Stimulated activated CD8-positive, alpha-beta memory T cell treated with anti-CD3 and anti-CD28 coated beads, Interleukin-2, amount 100 ng/mL, for 48 hours (primary cell): ENCODE results near the gene EID3.

Source experiments
- DNase-seq, 2 donors: peaks; one replicate each; pipeline ENCODE4 v3.0.0-alpha.2; 2020; ENCODE audit warnings: low read depth in 2 of 2

EID3 gene

DNA sequence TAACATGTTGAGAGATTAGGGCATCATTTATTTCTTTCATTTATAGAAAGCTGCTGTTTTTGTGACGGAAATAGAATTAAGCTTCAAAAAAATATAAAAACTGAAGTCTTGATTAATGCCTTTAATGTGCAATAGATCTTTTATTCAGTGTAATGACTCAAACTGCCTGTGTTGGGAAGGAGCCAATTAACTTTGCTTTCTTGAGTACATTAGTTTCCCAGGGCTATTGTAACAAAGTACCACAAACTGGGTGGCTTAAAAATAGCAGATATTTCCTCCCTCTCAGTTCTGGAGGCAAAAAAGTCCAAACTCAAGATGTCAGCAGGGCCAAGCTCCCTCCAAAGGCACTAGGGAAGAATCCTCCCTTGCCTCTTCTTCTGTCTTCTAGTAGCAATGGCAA lies 36.6 kb downstream of the EID3 start:
- no peak for DNase-seq

DNA sequence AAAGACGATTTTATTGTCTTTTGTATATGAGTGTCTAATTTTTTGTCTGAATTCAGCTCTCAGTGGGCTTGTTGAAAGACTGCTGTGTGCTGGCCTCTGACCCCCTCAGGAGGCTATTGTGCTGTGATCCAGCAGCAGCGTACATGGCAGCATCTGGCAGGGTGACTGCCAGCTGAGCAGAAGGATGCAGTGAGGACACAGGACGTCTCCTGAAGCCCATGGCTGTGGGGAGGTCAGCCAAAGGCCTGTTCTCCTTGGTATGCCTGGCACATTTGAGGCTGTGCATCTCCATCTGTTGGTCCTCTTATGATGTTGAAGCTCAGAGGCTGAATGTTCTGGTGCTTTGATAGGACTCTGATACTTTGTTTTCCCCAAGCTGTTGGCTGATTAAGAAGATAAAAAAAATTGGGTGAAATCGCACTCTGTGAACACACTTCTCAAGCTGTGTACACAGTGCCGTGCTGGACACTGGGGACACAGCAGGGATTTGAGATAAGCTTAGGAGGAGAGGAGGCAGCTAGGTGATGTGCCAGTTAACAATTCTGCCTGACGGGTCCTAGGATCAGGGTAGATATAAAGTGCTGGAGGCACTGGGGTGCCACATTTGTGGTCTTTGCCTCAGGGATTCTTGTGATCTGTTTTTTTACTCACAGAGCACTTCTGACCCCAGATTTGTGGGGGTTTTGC lies 37.5 kb downstream of the EID3 start:
- DNase-seq: no peak

DNA sequence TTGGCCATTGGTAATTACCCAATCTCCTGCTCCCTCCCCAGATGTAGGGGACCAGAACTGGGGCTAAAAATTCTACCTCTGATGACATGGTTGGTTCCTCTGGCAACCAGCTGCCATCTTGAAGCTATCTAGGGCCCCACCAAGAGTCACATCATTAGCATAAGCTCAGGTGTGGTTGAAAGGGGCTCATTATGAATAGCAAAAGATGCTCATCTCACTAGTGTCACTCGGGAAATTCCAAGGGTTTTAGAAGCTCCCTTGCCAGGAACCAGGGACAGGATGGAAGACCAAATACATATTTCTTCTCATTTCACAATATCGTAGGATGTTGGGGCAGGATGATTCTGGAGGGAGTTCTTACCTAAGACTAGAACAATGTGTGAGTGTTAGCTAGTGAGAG lies 38.6 kb downstream of the EID3 start:
- no peak for DNase-seq

DNA sequence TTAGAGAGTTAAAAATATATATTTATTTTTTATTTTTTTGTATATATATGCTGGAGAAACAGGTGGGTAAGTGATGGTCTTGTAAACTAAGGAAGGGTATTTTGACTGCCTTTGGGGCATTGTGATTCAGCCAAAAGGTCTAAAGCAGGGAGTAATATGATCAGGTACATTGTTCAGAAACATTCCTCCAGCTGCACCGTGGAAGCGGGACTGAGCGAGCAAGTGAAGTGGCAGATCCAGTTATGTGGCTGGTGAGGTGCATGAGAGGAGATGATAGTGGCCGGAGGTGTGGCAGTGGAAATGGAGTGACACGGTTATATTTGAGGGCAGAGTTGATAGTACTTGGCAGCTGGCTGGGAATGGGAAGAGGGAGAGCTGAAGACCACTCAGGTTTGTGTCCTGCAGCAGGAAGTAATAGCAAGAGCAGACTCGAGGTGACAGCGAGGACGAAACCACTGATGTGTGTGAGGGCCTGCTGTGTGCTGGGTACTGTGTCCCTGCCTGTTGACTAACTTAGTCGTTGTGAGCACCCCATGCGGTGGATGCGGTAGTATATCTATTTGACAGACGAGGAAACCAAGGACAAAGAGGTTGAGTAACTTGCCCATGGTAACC lies 39.2 kb downstream of the EID3 start:
- no peak for DNase-seq

DNA sequence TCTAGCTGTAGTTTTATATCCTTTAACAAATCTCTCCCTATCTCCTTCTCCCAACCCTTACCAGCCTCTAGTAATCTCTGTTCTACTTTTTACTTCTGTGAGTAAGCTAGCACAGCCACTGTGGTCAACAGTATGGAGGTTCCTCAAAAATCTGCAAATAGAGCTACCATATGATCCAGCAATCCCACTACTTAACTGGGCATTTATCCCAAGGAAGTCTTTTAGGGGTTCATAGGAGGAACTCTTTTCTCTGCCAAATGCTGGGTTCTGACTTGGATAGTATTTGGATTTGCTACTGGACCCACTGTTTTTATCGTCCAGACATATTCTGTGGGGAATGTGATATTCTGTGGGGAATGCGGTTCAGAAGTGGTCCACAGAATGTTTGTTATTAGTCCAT lies 41.1 kb downstream of the EID3 start:
- no peak for DNase-seq

DNA sequence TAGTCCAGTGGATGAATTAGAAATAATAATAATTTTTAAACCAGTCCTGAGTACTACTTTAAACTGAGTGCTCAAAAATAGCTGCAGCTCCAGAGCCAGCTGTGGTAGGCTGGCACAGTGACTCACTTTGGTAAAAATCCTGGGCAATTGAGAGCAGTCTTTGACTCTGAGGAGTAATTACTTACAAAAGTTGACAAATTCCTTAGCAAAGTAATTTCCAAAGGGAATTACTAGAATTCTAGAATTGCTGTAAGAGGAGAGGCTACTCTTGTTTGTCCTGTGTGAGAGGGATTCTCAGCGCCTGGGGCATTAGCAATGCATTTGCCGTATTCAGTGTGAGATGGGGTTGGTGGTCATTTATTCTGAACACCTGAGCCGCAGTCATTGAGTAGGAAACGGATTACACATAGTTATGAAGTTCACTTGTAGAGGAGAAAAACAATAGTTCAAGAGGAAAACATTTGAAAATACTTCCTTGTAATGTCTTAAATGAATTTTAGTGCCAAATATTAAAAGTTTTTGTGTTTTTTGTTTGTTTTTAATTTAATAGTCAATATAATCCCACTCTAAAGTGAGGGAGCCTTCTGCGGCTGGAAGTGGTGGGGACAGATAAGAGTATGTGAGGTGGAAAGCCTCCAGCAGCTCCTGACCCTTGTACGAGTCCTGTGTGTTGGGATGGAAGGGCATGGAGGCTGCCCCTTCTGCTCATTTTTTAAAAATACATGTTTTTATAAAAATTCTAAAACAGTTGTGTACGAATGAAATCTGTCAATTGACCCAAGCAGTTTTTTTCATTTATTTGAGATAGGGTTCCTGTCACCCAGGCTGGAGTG lies 41.9 kb downstream of the EID3 start:
- no peak for DNase-seq

DNA sequence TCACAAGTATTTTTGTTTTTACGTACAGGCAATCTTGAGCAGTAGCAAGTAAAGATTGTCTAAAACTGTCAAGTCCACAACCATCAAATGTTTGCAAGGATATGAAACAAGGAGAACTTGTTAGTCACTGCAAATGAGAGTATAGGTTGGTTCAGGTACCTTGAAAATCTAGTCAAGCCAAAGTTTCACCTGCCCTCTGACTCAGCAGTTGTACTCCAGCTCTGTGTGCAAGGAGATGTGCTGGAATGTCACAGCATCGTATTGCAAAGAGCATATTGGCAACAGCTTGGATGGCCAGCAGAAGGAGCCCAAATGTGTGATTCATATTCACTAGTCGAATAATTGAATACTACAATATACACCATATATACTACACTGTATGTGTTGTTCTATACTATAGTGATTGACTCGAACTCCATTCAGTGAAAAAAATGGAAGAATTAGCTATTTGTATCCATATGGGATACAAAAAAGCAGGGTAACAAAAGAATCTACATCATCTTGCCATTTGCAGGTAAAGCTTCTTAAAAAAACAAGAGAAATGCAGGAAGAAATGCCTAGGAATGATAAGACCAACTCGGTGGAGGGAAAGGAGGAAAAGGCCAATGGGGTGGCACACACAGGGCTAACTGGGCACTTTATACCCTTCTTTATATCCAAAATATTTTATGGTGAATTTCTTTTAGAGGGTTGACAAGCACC lies 44.0 kb downstream of the EID3 start:
- no peak for DNase-seq

DNA sequence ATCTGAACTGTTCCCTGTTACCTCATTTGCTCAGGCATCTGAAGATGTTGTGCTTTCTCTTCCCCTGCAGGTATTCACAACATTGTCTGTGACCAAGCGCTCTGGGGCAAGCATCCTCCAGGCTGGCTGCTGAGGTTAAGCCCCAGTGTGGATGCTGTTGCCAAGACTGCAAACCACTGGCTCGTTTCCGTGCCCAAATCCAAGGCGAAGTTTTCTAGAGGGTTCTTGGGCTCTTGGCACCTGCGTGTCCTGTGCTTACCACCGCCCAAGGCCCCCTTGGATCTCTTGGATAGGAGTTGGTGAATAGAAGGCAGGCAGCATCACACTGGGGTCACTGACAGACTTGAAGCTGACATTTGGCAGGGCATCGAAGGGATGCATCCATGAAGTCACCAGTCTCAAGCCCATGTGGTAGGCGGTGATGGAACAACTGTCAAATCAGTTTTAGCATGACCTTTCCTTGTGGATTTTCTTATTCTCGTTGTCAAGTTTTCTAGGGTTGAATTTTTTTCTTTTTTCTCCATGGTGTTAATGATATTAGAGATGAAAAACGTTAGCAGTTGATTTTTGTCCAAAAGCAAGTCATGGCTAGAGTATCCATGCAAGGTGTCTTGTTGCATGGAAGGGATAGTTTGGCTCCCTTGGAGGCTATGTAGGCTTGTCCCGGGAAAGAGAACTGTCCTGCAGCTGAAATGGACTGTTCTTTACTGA lies 44.9 kb downstream of the EID3 start:
- DNase-seq: no peak

DNA sequence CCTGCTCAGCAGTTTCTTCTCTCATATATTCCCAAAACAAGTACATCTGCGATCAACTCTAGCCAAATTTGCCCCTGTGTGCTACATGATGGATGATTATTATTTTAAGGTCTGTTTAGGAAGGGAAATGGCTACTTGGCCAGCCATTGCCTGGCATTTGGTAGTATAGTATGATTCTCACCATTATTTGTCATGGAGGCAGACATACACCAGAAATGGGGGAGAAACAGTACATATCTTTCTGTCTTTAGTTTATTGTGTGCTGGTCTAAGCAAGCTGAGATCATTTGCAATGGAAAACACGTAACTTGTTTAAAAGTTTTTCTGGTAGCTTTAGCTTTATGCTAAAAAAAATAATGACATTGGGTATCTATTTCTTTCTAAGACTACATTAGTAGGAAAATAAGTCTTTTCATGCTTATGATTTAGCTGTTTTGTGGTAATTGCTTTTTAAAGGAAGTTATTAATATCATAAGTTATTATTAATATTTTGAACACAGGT lies 45.5 kb downstream of the EID3 start:
- no peak for DNase-seq

DNA sequence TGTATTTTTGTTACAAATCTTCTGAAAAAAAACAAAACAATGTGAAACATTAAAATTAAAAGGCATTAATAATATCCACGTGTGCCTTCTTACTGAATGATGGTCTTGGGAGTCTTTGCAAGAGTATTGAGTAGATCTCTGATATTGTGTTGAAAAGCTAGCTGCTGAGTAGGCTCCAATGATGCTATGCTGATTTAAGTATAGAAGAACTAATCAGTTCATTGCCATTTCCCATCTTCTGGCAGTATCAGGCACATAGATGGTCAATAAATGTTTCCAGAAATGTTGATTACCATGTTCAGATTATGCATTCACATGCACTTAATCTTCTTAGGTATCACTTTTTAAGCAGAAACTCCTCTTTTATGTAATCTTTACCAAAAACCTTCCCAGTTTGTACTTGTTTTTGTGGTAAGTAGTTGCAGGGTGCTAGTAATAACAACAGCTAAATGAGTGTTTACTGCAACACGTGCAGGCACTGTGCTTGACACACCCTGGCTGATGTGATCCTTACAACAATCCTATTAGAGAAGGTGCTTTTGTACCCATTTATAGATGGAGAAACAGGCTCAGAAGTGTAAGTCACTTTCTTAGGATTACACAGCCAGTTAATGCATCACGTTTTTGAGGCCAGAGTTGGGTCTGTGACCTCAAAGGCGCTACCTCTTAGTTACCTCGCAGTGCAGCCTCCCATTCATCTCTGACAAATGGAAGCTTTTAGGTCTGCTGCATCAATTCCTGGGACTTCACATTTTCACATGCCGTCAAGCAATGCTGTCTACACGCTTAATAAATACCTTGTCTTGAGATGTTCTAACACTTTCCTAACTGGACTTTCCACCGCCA lies 46.9 kb downstream of the EID3 start:
- DNase-seq: no peak

DNA sequence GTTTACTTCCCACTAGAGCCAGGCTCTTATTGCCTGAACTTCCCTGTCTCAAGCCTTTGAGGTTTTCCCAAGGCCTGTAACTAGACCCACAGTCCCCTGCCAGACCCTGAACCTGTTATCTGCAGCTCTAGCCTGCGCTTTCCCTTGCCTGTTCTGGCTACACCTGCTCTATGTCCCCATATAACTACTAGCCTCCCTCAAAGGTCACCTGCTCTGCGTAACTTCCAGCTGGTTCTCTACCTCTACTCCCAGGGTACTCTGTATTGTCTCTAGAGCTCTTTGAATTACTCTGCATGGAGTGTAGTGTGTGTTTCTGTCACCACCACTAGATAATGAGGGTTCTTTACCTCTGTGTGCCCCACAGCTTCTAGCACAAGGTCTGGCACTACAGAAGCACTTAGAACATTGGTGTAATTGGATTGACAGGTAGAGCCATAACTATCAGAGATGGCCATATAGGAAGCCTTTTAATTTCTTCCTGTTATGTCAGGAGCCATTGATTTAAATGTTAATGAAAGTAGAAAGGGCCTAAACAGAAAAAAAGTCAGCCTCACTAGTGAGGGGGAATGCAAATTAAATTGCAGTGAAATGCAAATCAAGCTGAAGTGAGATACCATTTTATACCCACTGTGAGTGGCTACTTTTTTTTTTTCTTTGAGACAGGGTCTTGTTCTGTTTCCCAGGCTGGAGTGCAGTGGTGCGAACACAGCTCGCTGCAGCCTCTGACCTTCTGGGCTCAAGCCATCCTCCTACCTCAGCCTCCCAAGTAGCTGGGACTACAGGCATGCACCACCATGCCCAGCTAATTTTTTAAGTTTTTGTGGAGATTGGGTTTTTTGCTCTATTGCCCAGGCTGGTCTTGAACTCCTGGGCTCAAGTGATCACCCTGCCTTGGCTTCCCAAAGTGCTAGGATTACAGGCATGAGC lies 47.8 kb downstream of the EID3 start:
- no peak for DNase-seq

DNA sequence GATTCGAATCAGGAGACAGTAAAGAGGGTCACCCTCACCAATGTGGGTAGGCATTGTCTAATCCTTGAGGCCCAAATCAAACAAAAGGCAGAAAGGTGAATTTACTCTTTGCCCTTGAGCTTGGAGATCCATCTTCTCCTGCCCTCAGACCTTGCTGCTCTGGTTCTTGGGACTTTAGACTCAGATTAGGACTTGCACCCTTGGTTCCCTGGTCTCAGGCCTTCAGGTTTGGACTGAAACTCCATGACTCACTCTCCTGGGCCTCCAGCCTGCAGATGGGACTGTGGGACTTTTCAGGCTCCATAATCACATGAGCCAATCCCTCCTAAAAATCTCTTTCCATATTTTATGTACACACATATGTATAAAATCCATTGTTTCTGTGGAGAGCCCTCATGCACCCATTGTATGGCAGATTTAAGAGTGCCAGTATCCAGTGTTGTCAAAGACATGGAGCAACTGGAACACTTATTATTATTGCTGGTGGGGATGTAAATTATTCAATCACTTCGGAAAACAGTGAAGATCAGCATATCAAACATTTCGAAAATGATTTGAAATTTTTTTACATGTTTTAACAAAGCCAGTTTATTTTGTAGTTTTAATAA lies 48.7 kb downstream of the EID3 start:
- DNase-seq: no peak

DNA sequence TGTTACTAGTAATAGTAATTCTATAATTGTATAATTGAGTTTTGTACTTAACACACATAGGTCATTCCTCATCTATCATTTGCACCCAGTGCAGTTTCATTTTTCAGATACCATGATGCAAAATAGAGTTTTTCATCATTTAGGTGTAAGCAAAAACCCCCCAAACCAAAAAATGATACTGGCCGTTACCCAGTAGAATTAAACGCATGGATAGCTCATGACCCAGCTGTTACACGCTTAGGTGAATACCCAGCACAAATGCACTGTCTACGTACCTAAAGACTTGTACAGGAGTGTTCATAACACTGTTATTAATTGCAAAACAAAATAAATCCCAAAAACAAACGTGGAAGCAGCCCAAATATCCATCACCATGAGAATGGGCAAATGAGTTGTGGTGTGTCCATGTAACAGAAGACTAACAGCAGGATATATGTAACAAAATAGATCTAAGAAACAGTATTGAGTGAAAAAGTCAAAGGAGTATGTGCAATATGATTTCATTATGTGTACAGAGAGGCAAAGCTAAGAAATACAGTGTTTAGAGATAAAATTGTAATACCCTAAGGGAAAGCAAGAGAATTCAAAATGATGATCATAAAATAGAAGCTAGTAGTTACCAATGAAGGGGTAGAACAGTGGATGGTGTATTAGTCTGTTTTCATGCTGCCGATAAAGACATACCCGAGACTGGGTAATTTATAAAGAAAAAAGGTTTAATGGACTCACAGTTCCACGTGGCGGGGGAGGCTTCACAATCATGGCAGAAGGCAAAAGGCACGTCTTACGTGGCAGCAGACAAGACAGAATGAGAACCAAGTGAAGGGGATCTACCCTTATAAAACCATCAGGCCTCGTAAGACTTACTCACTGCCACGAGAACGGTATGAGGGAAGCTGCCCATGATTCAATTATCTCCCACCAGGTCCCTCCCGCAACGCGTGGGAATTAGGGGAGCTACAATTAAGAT lies 49.8 kb downstream of the EID3 start:
- no peak for DNase-seq

DNA sequence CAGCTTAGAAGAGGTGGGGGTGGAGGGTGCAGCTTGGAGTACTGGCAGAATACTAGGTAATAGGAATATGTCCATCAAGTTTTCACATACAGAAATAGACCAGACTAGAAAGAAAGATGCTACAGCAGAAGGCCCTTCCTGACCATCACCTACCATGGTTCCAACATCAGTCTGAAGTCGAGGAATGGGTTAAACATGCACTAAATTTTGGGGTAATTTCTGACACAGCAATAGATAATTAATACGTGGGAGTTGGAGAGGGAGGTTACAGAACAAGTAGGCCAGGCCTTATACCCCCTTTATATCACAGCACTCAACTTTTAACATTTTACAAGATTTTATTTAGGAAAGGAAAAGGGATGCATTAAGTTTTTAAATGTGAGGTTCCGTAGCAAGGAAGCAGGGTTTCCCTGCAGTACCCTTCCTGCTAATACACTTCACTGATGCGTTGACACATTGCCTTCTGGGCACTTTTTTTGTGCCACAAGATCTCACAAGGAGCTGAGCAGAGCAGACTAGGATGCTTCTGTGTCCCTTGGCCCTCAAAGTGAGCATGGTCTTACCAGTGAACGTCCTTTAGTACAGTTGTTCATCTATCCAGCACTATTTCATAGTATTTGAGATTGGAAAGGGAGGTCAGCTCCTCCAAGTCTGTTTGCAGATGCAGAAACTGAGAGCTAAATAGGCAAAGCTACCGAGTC lies 50.8 kb downstream of the EID3 start:
- DNase-seq: no peak
